Activated CD4-positive, alpha-beta T cell treated with anti-CD3 and anti-CD28 coated beads, Interleukin-2, amount 50 U/mL, for 24 hours (primary cell): Measurements from ENCODE around the gene ATXN7L2.
"Not testable (repeated sequence)": the region's sequence is repeated elsewhere in the genome, so short reads cannot be mapped to it uniquely, and the experiment has no call there.

Experiments
- DNase-seq, 2 donors: peaks; one replicate each; pipeline ENCODE4 v3.0.0-alpha.2; 2020; ENCODE audit warnings: low read depth in 1 of 2, low spot score in 1 of 2

ATXN7L2 gene

GRCh38 chr1:109483672-109484518, at the start of gene ATXN7L2:
Gene ATXN7L2, plus strand, starts transcription at chr1:109483905. Its CDS starts 49 bp downstream, at chr1:109483954.
- DNase-seq, result peak; percentile 80 to 87

GRCh38 chr1:109434484-109434883, 49.2 kb upstream of the ATXN7L2 start:
- no peak for DNase-seq

DNA sequence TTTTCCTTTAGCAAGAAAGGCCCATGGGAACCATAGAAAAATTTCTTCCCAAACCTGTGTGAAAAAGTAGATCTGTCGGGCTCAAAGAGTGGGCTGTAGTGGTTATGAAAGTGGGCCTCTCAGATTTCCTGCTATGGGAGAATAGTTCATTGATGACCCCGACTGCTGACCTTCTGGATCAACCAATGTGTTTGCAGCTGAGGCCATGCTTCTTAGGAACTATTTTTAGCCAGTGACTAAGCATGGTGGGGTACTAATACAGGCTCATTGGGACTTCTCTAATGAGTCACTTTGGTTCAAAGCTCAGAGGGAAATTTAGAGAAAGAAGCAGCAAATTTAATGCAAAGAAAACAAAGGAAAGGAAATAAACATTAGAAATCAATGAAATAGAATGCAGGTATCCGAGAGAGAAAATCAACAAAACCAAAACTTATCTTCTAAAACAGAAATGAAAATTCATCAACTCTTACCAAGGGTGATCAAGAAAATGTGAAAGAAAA, 44.9 kb upstream of the ATXN7L2 start:
- DNase-seq, result no peak

GRCh38 chr1:109441069-109441468, 42.6 kb upstream of the ATXN7L2 start:
- DNase-seq, result no peak

- no peak for DNase-seq
Observed at GRCh38 chr1:109443476-109443875, 40.2 kb upstream of the ATXN7L2 start.

DNA sequence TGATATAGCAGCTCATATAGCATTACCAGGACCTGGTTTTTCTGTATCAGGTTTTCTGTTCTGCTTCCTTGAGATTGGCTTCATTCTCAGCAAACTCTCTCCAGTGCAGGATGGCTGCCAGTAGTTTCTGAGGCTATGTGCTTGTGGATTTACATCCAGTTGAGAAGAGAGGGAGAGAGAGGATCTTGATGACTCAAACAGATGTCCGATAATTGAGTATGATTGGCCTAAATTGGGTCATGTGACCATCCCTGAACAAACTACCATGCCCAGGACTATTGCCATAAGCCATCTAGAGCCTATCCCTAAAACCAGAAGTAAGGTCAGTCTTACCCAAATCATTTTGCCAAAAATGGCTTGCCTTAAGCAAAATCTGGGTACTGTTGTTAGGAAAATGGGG, 39.4 kb upstream of the ATXN7L2 start:
- DNase-seq, result no peak

DNA sequence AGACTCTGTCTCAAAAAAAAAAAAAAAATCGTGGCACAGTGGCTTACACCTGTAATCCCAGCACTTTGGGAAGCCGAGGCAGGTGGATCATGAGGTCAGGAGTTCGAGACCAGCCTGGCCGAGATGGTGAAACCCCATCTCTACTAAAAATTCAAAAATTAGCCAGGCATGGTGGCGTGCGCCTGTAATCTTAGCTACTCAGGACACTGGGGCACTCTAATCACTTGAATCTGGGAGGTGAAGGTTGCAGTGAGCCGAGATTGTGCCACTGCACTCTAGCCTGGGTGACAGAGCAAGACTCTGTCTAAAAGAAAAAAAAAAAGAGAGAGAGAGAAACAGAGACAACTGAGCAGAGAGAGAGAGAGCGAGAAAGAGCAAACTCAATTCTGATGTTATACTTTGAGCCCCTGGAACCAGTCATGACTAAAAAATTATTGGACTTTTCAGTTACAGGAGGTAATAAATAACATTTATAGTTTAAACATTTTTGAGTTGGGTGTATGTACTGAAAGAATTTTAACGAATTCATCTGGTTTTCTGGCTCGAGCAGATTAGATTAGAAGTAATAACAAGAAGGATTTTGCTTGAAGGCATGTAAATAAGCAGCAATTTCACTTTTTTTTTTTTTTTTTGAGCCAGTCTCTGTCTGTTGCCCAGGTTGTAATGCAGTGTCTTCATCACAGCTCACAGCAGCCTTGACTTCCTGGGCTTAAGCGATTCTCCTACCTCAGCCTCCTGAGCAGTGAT, 37.6 kb upstream of the ATXN7L2 start:
- not testable (repeated sequence) for DNase-seq

DNA sequence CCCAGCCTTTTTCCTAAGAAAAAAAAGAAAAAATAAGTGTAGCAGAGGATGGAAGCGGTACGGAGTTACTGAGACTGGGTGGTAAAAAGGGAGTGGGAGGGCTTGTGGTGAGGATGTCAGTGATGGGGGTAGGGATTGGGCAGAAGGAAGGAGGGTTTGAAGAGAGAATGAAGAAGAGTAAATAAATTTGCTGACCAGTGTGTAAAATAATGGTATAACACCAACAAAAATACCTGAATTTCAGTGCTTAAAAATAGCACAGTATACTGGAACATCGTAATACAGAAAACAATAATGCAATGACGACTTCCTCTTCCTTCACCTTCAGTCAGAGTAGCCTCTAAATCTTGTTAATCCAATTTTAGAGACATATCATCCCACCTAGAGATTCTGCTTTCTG, 36.2 kb upstream of the ATXN7L2 start:
- DNase-seq, result no peak

- no peak for DNase-seq
Observed at GRCh38 chr1:109454497-109455133, 29.1 kb upstream of the ATXN7L2 start.

- DNase-seq, result no peak
Observed at GRCh38 chr1:109457819-109458218, 25.9 kb upstream of the ATXN7L2 start.

- DNase-seq, result no peak
Observed at GRCh38 chr1:109466125-109466451, 17.6 kb upstream of the ATXN7L2 start.

GRCh38 chr1:109466452-109467300, 17.0 kb upstream of the ATXN7L2 start, which contains the start of gene SYPL2:
Gene SYPL2, plus strand, starts transcription at chr1:109466546. Its CDS starts 298 bp downstream, at chr1:109466844.
- DNase-seq, result no peak

- DNase-seq, result no peak
Observed at GRCh38 chr1:109467301-109467777, 16.4 kb upstream of the ATXN7L2 start.

DNA sequence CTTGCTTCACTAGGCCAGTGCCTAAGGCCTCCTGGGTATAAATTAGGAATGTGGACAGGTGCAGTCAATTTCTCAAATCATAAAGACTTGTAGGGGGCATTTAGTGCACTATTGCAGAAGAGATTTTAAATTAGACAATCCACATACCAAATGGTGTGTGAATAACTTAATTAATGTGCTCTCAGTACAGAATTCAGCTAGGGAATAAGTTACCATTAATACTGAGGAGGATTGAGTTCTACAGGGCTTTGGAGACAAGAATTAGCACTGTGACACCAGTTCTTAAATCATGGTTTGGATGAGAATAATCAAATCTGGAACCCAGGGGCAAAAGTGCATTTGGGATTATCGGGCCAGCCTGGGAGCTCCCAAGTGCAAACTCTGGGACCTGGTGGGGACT, 15.6 kb upstream of the ATXN7L2 start:
- DNase-seq, result no peak

- no peak for DNase-seq
Observed at GRCh38 chr1:109468903-109469302, 14.8 kb upstream of the ATXN7L2 start.

- no peak for DNase-seq
Observed at GRCh38 chr1:109470245-109470644, 13.5 kb upstream of the ATXN7L2 start.

GRCh38 chr1:109472779-109473178, 10.9 kb upstream of the ATXN7L2 start:
- DNase-seq, result no peak

DNA sequence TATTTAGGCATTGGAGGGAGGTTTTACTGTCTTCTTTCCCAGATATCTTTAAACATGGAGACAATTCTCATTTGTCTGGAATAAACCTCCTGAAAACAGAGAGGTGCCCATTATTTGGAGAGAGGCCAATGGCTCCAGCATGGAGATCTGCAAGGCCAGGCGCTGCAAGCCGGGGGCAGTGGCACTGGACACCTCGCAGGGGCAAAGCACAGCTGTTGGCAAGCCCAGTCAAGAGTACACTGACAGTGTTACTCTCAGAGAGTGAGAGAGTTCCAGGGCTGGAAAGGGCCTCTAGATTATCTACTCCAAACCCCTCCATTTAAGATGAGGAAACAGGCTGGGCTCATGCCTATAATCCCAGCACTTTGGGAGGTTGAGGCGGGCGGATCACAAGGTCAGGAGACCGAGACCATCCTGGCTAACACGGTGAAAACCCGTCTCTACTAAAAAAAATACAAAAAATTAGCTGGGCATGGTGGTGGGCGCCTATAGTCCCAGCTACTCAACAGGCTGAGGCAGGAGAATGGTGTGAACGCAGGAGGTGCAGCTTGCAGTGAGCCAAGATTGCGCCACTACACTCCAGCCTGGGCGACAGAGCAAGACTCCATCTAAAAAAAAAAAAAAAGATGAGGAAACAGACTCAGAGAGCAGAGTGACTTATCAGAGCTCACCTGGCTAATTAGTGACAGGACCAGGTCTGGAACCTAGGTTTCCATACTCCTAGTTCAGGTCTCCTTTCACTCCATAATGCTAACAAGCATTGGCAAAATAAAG, 10.2 kb upstream of the ATXN7L2 start:
- DNase-seq, result not testable (repeated sequence)

DNA sequence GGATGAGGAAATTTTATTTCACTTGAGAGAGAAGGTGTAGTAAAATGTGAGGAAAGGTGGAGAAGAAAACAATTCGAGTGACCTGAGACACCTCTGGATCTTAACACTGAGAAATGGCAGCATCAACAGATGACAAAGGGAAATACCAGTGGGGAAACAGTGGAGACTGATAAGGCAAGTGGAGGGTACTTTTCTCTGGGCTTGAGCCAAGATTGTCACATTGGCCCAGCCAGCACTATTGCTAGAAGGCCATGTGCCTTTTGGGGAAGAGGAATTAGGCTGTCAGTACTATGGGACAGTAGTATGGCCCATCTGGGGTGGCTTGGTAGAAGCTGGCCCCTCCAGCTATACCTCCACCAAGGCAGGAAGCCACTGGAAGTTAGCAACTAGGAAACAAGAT, 9.0 kb upstream of the ATXN7L2 start:
- DNase-seq, result no peak

GRCh38 chr1:109475261-109475660, 8.4 kb upstream of the ATXN7L2 start:
- DNase-seq, result no peak
